Liver (tissue), 3 donors: Measurements from ENCODE around the gene SPIN1.

Experiments
- ATF3 ChIP-seq: IDR thresholded peaks from 2 replicates; pipeline ENCODE4 v1.6.1; 2016; ENCODE audit warnings: antibody characterized with exemption
- CTCF ChIP-seq: fragments of 150-350 bp; IDR thresholded peaks from 2 replicates; pipeline ENCODE4 v1.5.1; 2017; ENCODE audit warnings: improper control_type of control experiment, low read depth, low read length; ENCODE audit not compliant: missing input control
- TF ChIP-seq, protein P1 (sequence below): IDR thresholded peaks from 2 replicates; pipeline ENCODE4 v1.6.1; 2016; ENCODE audit warnings: antibody characterized with exemption
- donor health status: healthy.
- donor health status: healthy.

GRCh38 chr9:88364706-88365105 lies 23.5 kb upstream of the SPIN1 start:
- TF ChIP-seq CTCF (no peak), ATF3 (no peak)
- TF ChIP-seq, protein P1, sequence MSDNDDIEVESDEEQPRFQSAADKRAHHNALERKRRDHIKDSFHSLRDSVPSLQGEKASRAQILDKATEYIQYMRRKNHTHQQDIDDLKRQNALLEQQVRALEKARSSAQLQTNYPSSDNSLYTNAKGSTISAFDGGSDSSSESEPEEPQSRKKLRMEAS, result no peak
